Heart left ventricle (tissue), 16 donors: ENCODE data around the gene TWF1. TPM values are rescaled to one million over a fixed set of nuclear protein-coding genes. Genes with fewer than 3 reads are reported as not detected.

Experiments
- ATAC-seq, 4 donors: fragments of 200-7000 bp; cut with Tn5 transposase; one replicate each; pipeline ENCODE4 v1.9.1; 2020 to 2022; ENCODE audit warnings: moderate library complexity in 4 of 4, mild to moderate bottlenecking in 3 of 4, moderate number of reproducible peaks in 1 of 4
- DNase-seq, 5 donors: peaks; one replicate each; pipeline ENCODE4 v3.0.0-alpha.2; 2020
- H3K27ac ChIP-seq, 12 donors: fragments of 200-600 bp; sonication (generic) in 4 of 12; one replicate each; pipeline versions ENCODE4 v1.5.0 to v1.8.0; 2016 to 2022; ENCODE audit warnings: mild to moderate bottlenecking in 2 of 12
- H3K27me3 ChIP-seq, 9 donors: fragments of 200-600 bp; sonication (generic) in 2 of 9; one replicate each; pipeline versions ENCODE4 v1.5.1 to v1.8.0; 2016 to 2022; ENCODE audit warnings: mild to moderate bottlenecking in 3 of 9
- H3K36me3 ChIP-seq, 9 donors: fragments of 200-600 bp; sonication (generic) in 2 of 9; one replicate each; pipeline versions ENCODE4 v1.5.0 to v1.8.0; 2018 to 2022; ENCODE audit warnings: mild to moderate bottlenecking in 2 of 9
- H3K4me1 ChIP-seq, 12 donors: fragments of 200-600 bp; sonication (generic) in 4 of 12; one replicate each; pipeline versions ENCODE4 v1.5.0 to v1.8.0; 2016 to 2022; ENCODE audit warnings: mild to moderate bottlenecking in 3 of 12
- H3K4me3 ChIP-seq, 12 donors: fragments of 200-600 bp; sonication (generic) in 4 of 12; one replicate each; pipeline versions ENCODE4 v1.5.0 to v1.8.0; 2017 to 2022; ENCODE audit warnings: mild to moderate bottlenecking in 9 of 12, moderate library complexity in 4 of 12
- H3K9me3 ChIP-seq, 12 donors: fragments of 200-600 bp; sonication (generic) in 4 of 12; one replicate each; pipeline versions ENCODE4 v1.5.0 to v1.8.0; 2016 to 2022; ENCODE audit warnings: mild to moderate bottlenecking in 1 of 12
- CTCF ChIP-seq, 12 donors: fragments of 200-600 bp; sonication (generic) in 4 of 12; IDR thresholded peaks; one replicate each; pipeline versions ENCODE4 v1.5.0 to v1.8.0; 2018 to 2022; ENCODE audit warnings: antibody characterized with exemption in 12 of 12, mild to moderate bottlenecking in 5 of 12
- POLR2A ChIP-seq, 2 donors: fragments of 450-650 bp; IDR thresholded peaks; one replicate each; pipeline ENCODE4 v1.6.1; 2017; ENCODE audit warnings: antibody characterized with exemption in 2 of 2, mild to moderate bottlenecking in 2 of 2, moderate library complexity in 2 of 2
- WGBS, 4 donors: extraction: QIAGEN DNeasy Blood & Tissue Kit in 2 of 4; methylation state at CpG; one replicate each; pipeline versions ENCODE4 v1.1.5 to v1.1.7; 2013 to 2018; 5-methylcytosine and 5-hydroxymethylcytosine counted together
- intact Hi-C, 10 donors: fragments of 100-400 bp; cut with DNase I; formaldehyde crosslinking; loops; one replicate each; pipeline versions ENCODE4 v1.11.1 to v1.14.2; 2022
- polyA plus RNA-seq, 2 donors: library from polyadenylated mRNA; stranded (reverse); fragments of 200-250 nt; gene quantifications; one replicate each; pipeline ENCODE4 v1.2.3, GENCODE V29; 2013
- total RNA-seq, 9 donors: library from RNA; depleted of rRNA in 2 of 9; stranded (reverse); fragments of >200 nt in 2 of 9; fragmentation: NEBNext Ultra II Directional in 3 of 9; extraction: Animal tissue kit (Norgen Biotek cat#: 25700) in 3 of 9; gene quantifications; one replicate each; pipeline versions ENCODE4 v1.1.0 to v1.2.4, GENCODE V29; 2016 to 2023
- donor health status: ischemic (EF 13 %, LVEDD 7.1; RV severe dilation, severe dysfunction).
- donor health status: healthy with polysubstance abuse.
- donor health status: DM: no; HTN: yes; CAD: no.
- donor health status: DM: no; HTN: no; CAD: no.
- donor health status: ischemic (EF 25% LVEDD 6.9; RV normal size, moderate dysfunction).
- donor health status: ischemic (EF 25% LVEDD 5.7; RV mildly dilated, moderate dysfunction).
- donor health status: healthy.
- donor health status: DM: yes; HTN: yes; CAD: no.
- donor health status: ischemic (EF 35%, LVEDD 5.7; RV mildly dilated, moderate dysfunction).
- donor health status: nonischemic (EF 11% LVEDD 7.7; RV severe dilation, severe dysfunction).
- donor health status: DM: yes; HTN: yes; CAD: no.
- donor health status: PGD.
- donor health status: ischemic (EF 29% LVEDD 5.4; RV normal size, mild dysfunction).
- donor health status: nonischemic (EF 23%, LVEDD 6.1; RV moderate dilation, normal function).

Gene TWF1
- total and polyA plus RNA-seq, 11 donors = 8.3 to 34.6 (median 10.7) TPM

DNA sequence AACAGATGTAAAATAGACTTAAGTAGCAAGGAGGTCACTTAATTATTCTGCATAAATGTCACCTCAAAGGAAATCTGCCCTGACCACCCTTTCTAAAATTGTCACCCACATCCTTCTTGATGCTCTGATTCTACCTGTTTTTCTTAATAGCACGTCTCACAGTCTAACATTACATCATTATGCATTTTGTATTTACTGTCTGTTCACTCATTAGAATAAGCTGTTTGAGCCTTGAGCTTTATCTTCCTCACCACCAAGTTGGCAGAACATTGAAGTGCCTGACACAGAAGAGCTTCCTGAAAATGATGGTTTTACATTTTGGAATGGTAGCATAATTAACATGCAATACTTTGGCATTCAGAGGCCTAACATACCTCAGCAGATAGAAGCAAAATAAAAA is 21.0 kb upstream of the TWF1 start:
- no peaks in the 10 kb centered on the region for H3K36me3 ChIP-seq
- H3K27me3 ChIP-seq = no peaks in the 10 kb centered on the region
- ATAC-seq = no peak
- no peak overlapping the region for H3K27ac ChIP-seq
- no peaks in the 10 kb centered on the region for H3K4me1 ChIP-seq
- no peaks in the 10 kb centered on the region for H3K9me3 ChIP-seq
- TF ChIP-seq CTCF (IDR thresholded peaks at IDR 0.05) (no peak), POLR2A (IDR thresholded peaks at IDR 0.05) (no peak)
- no peak overlapping the region for H3K4me3 ChIP-seq
- intact Hi-C loops = no loop called here
- 69 to 81% (median 76%) methylated on average over 1 of the region's 1 CpG for WGBS, 4 donors
- DNase-seq = no peak

- H3K27ac ChIP-seq = no peak overlapping the region
- H3K36me3 ChIP-seq = no peaks in the 10 kb centered on the region
- H3K4me1 ChIP-seq = no peaks in the 10 kb centered on the region
- no peak overlapping the region for H3K4me3 ChIP-seq
- TF ChIP-seq POLR2A (IDR thresholded peaks at IDR 0.05) = no peak
- TF ChIP-seq CTCF (IDR thresholded peaks at IDR 0.05) = no peak
- WGBS, 4 donors = 88 to 95% (median 90%) methylated on average over 3 of the region's 3 CpGs
- no peak for ATAC-seq
- DNase-seq = no peak
- no peaks in the 10 kb centered on the region for H3K27me3 ChIP-seq
- intact Hi-C loops = no loop called here
- no peaks in the 10 kb centered on the region for H3K9me3 ChIP-seq
Observed at GRCh38 chr12:43826681-43827080, 20.6 kb upstream of the TWF1 start.

- no peaks in the 10 kb centered on the region for H3K27me3 ChIP-seq
- DNase-seq (no peak), ATAC-seq (no peak)
- TF ChIP-seq CTCF (IDR thresholded peaks at IDR 0.05) (no peak), POLR2A (IDR thresholded peaks at IDR 0.05) (no peak)
- 85 to 89% (median 89%) methylated on average over 8 of the region's 8 CpGs for whole genome bisulfite sequencing, 4 donors
- intact Hi-C loops = no loop called here
- no peaks in the 10 kb centered on the region for H3K36me3 ChIP-seq
- H3K27ac ChIP-seq = no peak overlapping the region
- no peaks in the 10 kb centered on the region for H3K9me3 ChIP-seq
- H3K4me1 ChIP-seq = no peaks in the 10 kb centered on the region
- no peak overlapping the region for H3K4me3 ChIP-seq
Observed at GRCh38 chr12:43824207-43824775, 18.2 kb upstream of the TWF1 start.

DNA sequence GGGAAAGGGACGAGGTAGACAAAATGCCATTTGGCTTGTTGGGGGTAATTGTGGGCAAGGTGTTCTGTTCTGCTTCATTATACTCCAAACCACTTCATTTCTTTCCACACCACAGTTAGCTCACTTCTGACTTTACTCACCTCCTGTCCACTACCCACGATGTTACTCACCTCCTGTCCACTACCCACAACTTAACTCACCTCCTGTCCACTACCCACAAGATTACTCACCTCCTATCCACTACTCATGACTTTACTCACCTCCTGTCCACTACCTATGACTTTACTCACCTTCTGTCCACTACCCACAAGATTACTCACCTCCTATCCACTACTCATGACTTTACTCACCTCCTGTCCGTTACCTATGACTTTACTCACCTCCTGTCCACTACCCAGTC is 10.1 kb upstream of the TWF1 start:
- ATAC-seq (no peak), DNase-seq (no peak)
- H3K4me3 ChIP-seq = no peak overlapping the region
- WGBS, 4 donors = 81 to 85% (median 83%) methylated on average over 3 of the region's 3 CpGs
- no peak for TF ChIP-seq POLR2A (IDR thresholded peaks at IDR 0.05)
- no peak for TF ChIP-seq CTCF (IDR thresholded peaks at IDR 0.05)
- no peaks in the 10 kb centered on the region for H3K27me3 ChIP-seq
- no peak overlapping the region for H3K27ac ChIP-seq
- H3K36me3 ChIP-seq = no peaks in the 10 kb centered on the region
- H3K4me1 ChIP-seq = no peaks in the 10 kb centered on the region
- H3K9me3 ChIP-seq = no peaks in the 10 kb centered on the region
- intact Hi-C loops = no loop called here
